ENCODE measurements around the gene EFL1.

GRCh38 chr15:82305621-82306048 is 43.1 kb upstream of the EFL1 start:
- TF ChIP-seq MAZ (IDR thresholded peaks at IDR 0.05; ENCODE audit: borderline replicate concordance, low read depth, low read length) (no peak), POLR2A (IDR thresholded peaks at IDR 0.05; ENCODE audit: low read depth, low read length) (no peak), CEBPB (IDR thresholded peaks at IDR 0.05; ENCODE audit: low read depth, low read length) (no peak), RFX5 (IDR thresholded peaks at IDR 0.05; ENCODE audit: low read depth, low read length) (no peak), CHD1 (IDR thresholded peaks at IDR 0.05; ENCODE audit: low read depth, low read length) (no peak), RAD21 (IDR thresholded peaks at IDR 0.05; ENCODE audit: low read length) (no peak), SMC3 (IDR thresholded peaks at IDR 0.05; ENCODE audit: low read depth, low read length) (no peak), RCOR1 (IDR thresholded peaks at IDR 0.05; ENCODE audit: insufficient replicate concordance, low read length) (no peak), BHLHE40 (IDR thresholded peaks at IDR 0.05; ENCODE audit: low read depth, low read length) (no peak)
- TF ChIP-seq, protein P1, sequence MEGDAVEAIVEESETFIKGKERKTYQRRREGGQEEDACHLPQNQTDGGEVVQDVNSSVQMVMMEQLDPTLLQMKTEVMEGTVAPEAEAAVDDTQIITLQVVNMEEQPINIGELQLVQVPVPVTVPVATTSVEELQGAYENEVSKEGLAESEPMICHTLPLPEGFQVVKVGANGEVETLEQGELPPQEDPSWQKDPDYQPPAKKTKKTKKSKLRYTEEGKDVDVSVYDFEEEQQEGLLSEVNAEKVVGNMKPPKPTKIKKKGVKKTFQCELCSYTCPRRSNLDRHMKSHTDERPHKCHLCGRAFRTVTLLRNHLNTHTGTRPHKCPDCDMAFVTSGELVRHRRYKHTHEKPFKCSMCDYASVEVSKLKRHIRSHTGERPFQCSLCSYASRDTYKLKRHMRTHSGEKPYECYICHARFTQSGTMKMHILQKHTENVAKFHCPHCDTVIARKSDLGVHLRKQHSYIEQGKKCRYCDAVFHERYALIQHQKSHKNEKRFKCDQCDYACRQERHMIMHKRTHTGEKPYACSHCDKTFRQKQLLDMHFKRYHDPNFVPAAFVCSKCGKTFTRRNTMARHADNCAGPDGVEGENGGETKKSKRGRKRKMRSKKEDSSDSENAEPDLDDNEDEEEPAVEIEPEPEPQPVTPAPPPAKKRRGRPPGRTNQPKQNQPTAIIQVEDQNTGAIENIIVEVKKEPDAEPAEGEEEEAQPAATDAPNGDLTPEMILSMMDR (conservative IDR thresholded peaks at IDR 0.05; ENCODE audit: low read depth, low read length) = no peak
- TF ChIP-seq, protein P2, sequence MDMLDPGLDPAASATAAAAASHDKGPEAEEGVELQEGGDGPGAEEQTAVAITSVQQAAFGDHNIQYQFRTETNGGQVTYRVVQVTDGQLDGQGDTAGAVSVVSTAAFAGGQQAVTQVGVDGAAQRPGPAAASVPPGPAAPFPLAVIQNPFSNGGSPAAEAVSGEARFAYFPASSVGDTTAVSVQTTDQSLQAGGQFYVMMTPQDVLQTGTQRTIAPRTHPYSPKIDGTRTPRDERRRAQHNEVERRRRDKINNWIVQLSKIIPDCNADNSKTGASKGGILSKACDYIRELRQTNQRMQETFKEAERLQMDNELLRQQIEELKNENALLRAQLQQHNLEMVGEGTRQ (IDR thresholded peaks at IDR 0.05; ENCODE audit: low read depth, low read length) = no peak
